Stimulated activated naive B cell treated with anti-CD40 and anti-IgM and Interleukin-4, amounts not matched to agents 10 μg/mL and 1 μg/mL and 100 μg/mL, for 72 hours (primary cell): ENCODE data around the gene BCL7A.

Experiments
- ATAC-seq, 2 donors: fragments of 150-1000 bp; cut with Tn5 transposase; replicated peaks; 2 replicates each; pipeline ENCODE4 v1.10.0; 2021; ENCODE audit warnings: moderate library complexity in 1 of 2
- DNase-seq: peaks from one replicate; pipeline ENCODE4 v3.0.0; 2021
- H3K27ac Mint-ChIP-seq: one replicate; pipeline ENCODE4 v1.8.0; 2022; ENCODE audit warnings: mild to moderate bottlenecking, mixed read lengths
- H3K27me3 Mint-ChIP-seq, 2 donors: one replicate each; pipeline ENCODE4 v1.8.0; 2022; ENCODE audit warnings: mixed read lengths in 2 of 2
- H3K36me3 Mint-ChIP-seq, 2 donors: one replicate each; pipeline ENCODE4 v1.8.0; 2022; ENCODE audit warnings: mixed read lengths in 2 of 2, mild to moderate bottlenecking in 1 of 2
- H3K4me1 Mint-ChIP-seq, 2 donors: one replicate each; pipeline ENCODE4 v1.8.0; 2022; ENCODE audit warnings: mixed read lengths in 2 of 2, mild to moderate bottlenecking in 1 of 2
- H3K4me3 Mint-ChIP-seq, 2 donors: one replicate each; pipeline ENCODE4 v1.8.0; 2022; ENCODE audit warnings: mild to moderate bottlenecking in 2 of 2, mixed read lengths in 2 of 2, moderate library complexity in 1 of 2
- H3K9me3 Mint-ChIP-seq, 2 donors: one replicate each; pipeline ENCODE4 v1.8.0; 2022; ENCODE audit warnings: mixed read lengths in 2 of 2, mild to moderate bottlenecking in 1 of 2

BCL7A gene

GRCh38 chr12:122089077-122089476 lies 67.4 kb downstream of the BCL7A start:
- Mint-ChIP-seq H3K4me3 (no peak overlapping the region), H3K27ac (no peak overlapping the region), H3K9me3 (no peaks in the 10 kb centered on the region), H3K4me1 (peaks cover 34 to 52% of the 10 kb centered on the region in 2 donors), H3K27me3 (no peaks in the 10 kb centered on the region), H3K36me3 (peaks cover 26 to 42% of the 10 kb centered on the region in 2 donors)
- ATAC-seq (no peak), DNase-seq (no peak)

- Mint-ChIP-seq H3K36me3 (peaks cover 15 to 29% of the 10 kb centered on the region in 2 donors), H3K4me1 (peaks cover 26 to 39% of the 10 kb centered on the region in 2 donors), H3K9me3 (no peaks in the 10 kb centered on the region), H3K4me3 (no peak overlapping the region), H3K27me3 (no peaks in the 10 kb centered on the region), H3K27ac (peak overlapping the region; percentile 63)
- ATAC-seq: no peak
- DNase-seq: no peak
These were observed 69.3 kb downstream of the BCL7A start for GRCh38 chr12:122090759-122091515.

- H3K36me3 Mint-ChIP-seq: peaks cover 8 to 26% of the 10 kb centered on the region in 2 donors
- H3K27me3 Mint-ChIP-seq: no peaks in the 10 kb centered on the region
- peaks cover 26 to 31% of the 10 kb centered on the region in 2 donors for H3K4me1 Mint-ChIP-seq
- H3K27ac Mint-ChIP-seq: no peak overlapping the region
- DNase-seq: no peak
- H3K4me3 Mint-ChIP-seq: no peak overlapping the region
- H3K9me3 Mint-ChIP-seq: no peaks in the 10 kb centered on the region
- no peak for ATAC-seq
These were observed 71.6 kb downstream of the BCL7A start for GRCh38 chr12:122093098-122093883.

DNA sequence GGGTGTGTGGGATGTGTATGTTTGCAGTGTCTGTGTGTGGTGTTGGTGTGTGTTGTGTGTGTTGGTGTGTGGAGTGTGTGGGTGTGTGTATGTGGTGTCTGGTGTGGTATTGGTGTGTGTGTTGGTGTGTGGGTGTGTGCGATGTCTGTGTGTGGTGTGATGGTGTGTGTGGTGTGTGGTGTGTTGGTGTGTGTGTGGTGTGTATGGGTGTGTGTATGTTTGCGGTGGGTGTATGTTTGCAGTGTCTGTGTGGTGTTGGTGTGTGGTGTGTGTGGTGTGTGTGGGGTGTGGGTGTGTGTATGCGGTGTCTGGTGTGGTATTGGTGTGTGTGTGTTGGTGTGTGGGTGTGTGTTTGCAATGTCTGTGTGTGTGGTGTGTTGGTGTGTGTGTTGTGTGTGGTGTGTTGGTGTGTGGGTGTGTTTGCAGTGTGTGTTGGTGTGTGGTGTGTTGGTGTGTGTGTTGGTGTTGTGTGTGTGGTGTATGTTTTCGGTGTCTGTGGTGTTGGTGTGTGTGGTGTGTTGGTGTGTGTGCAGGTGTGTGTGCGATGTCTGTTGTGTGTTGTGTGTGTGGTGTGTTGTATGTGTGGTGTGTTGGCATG lies 72.6 kb downstream of the BCL7A start:
- H3K9me3 Mint-ChIP-seq: no peaks in the 10 kb centered on the region
- peaks cover 9 to 24% of the 10 kb centered on the region in 2 donors for H3K36me3 Mint-ChIP-seq
- no peak for ATAC-seq
- no peak overlapping the region for H3K27ac Mint-ChIP-seq
- DNase-seq: no peak
- H3K4me3 Mint-ChIP-seq: no peak overlapping the region
- peaks cover 29 to 35% of the 10 kb centered on the region in 2 donors for H3K4me1 Mint-ChIP-seq
- no peaks in the 10 kb centered on the region for H3K27me3 Mint-ChIP-seq

GRCh38 chr12:122094735-122095631 lies 73.3 kb downstream of the BCL7A start:
- DNase-seq: no peak
- H3K27ac Mint-ChIP-seq: no peak overlapping the region
- no peak for ATAC-seq
- no peak overlapping the region for H3K4me3 Mint-ChIP-seq
- H3K36me3 Mint-ChIP-seq: peaks cover 9 to 21% of the 10 kb centered on the region in 2 donors
- H3K4me1 Mint-ChIP-seq: peaks cover 34 to 38% of the 10 kb centered on the region in 2 donors
- H3K27me3 Mint-ChIP-seq: no peaks in the 10 kb centered on the region
- H3K9me3 Mint-ChIP-seq: no peaks in the 10 kb centered on the region

- no peaks in the 10 kb centered on the region for H3K27me3 Mint-ChIP-seq
- peaks cover 32 to 42% of the 10 kb centered on the region in 2 donors for H3K4me1 Mint-ChIP-seq
- DNase-seq (no peak), ATAC-seq (no peak)
- H3K36me3 Mint-ChIP-seq: peaks cover 7 to 17% of the 10 kb centered on the region in 2 donors
- no peaks in the 10 kb centered on the region for H3K9me3 Mint-ChIP-seq
- H3K4me3 Mint-ChIP-seq: no peak overlapping the region
- H3K27ac Mint-ChIP-seq: no peak overlapping the region
These were observed 74.3 kb downstream of the BCL7A start for GRCh38 chr12:122096014-122096413.

DNA sequence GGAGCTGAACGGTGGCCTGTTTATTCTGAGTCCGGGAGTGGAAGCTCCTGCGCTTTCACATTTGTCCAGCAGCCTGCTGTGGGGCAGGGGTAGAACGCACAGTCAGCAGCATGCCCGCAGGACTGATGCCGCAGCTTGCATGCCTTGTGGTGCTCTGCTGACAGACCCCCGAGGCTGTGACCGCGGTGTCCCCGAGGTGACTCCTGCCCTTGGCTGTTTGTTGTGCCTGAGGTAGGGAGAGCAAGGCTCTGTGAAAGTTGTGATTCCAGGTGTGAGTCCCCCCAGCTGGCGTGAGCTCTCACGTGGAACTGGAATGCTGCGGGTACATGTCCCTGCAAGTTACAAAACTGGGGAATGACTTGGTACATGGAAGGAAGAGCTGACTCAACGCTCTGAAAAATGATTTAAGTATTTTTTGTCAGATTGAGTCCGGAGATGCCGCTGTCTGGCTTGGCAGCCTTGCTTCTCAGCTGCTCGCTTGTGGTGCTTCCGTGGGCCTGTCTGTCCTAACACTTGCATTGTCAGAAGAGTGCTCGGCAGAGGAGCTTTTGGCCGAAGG lies 75.0 kb downstream of the BCL7A start:
- ATAC-seq (no peak), DNase-seq (no peak)
- Mint-ChIP-seq H3K4me3 (no peak overlapping the region), H3K27me3 (no peaks in the 10 kb centered on the region), H3K9me3 (no peaks in the 10 kb centered on the region), H3K27ac (no peak overlapping the region), H3K4me1 (peaks cover 34 to 46% of the 10 kb centered on the region in 2 donors), H3K36me3 (peaks cover 7 to 17% of the 10 kb centered on the region in 2 donors)

DNA sequence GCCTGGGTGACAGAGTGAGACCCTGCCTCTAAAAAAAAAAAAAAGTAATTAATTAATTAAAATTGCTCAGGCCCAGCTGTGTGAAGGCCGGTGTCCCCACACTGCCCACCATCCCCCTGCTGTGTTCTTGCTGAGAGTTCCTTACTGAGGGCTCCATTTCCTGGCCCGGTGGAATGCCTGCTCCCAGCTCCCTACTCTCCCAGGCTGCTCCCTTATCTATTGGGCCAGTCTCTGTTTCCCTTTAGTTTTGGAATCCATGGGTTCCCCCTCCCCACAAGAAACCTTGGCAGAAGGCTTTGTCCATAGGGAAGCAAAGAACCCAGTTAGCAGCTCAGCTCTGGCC lies 75.9 kb downstream of the BCL7A start:
- peak overlapping the region; percentile 72 for H3K27ac Mint-ChIP-seq
- no peak overlapping the region for H3K4me3 Mint-ChIP-seq
- peaks cover 34 to 48% of the 10 kb centered on the region in 2 donors for H3K4me1 Mint-ChIP-seq
- DNase-seq (no peak), ATAC-seq (no peak)
- no peaks in the 10 kb centered on the region for H3K9me3 Mint-ChIP-seq
- peaks cover 7 to 17% of the 10 kb centered on the region in 2 donors for H3K36me3 Mint-ChIP-seq
- H3K27me3 Mint-ChIP-seq: no peaks in the 10 kb centered on the region

- H3K9me3 Mint-ChIP-seq: no peaks in the 10 kb centered on the region
- peak overlapping the region; percentile 72 for H3K27ac Mint-ChIP-seq
- H3K4me1 Mint-ChIP-seq: peaks cover 37 to 52% of the 10 kb centered on the region in 2 donors
- ATAC-seq (peak in 1 of 2 donors; percentile 38), DNase-seq (no peak)
- H3K4me3 Mint-ChIP-seq: no peak overlapping the region
- H3K27me3 Mint-ChIP-seq: no peaks in the 10 kb centered on the region
- peaks cover 7 to 17% of the 10 kb centered on the region in 2 donors for H3K36me3 Mint-ChIP-seq
These were observed 76.5 kb downstream of the BCL7A start for GRCh38 chr12:122097927-122098756.

- peaks cover 7 to 19% of the 10 kb centered on the region in 2 donors for H3K36me3 Mint-ChIP-seq
- ATAC-seq: peak; percentile 76 to 78
- H3K27ac Mint-ChIP-seq: peak overlapping the region; percentile 67
- peak overlapping the region in 1 of 2 donors; percentile 59 for H3K4me3 Mint-ChIP-seq
- H3K27me3 Mint-ChIP-seq: no peaks in the 10 kb centered on the region
- H3K4me1 Mint-ChIP-seq: peaks cover 39 to 56% of the 10 kb centered on the region in 2 donors
- no peak for DNase-seq
- no peaks in the 10 kb centered on the region for H3K9me3 Mint-ChIP-seq
These were observed 77.6 kb downstream of the BCL7A start for GRCh38 chr12:122099280-122099749.

DNA sequence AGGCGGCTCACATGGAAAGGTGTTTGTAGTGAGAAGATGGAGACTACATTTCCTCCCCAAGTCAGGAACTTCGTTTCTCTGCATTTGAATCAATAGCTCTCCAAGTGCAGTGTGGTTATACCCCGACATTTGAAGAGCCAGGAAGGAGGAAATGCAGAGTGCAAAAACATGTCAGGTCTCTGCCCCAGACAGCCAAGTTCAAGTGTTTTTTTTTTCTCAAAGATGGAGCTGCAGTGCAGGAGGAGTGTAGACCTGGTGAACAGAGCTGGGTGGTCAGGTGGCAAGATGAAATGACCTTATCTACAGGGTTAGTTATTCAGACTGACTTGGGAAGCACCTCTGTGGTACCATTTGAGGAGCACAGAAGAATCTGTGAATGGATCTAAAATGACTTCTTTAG lies 78.2 kb downstream of the BCL7A start:
- peak; percentile 33 to 34 for ATAC-seq
- peaks cover 9 to 20% of the 10 kb centered on the region in 2 donors for H3K36me3 Mint-ChIP-seq

GRCh38 chr12:122100568-122100967 lies 78.9 kb downstream of the BCL7A start:
- no peak overlapping the region for H3K27ac Mint-ChIP-seq

More for the DNA sequence above, 78.2 kb downstream of the BCL7A start:
- Mint-ChIP-seq H3K4me1 (peaks cover 42 to 61% of the 10 kb centered on the region in 2 donors), H3K27me3 (no peaks in the 10 kb centered on the region), H3K27ac (peak overlapping the region; percentile 34), H3K9me3 (no peaks in the 10 kb centered on the region), H3K4me3 (peak overlapping the region; percentile 58 to 59)
- DNase-seq: no peak

GRCh38 chr12:122102331-122102730 lies 80.6 kb downstream of the BCL7A start:
- H3K4me1 Mint-ChIP-seq: peaks cover 51 to 80% of the 10 kb centered on the region in 2 donors
- H3K9me3 Mint-ChIP-seq: no peaks in the 10 kb centered on the region
- ATAC-seq (no peak), DNase-seq (no peak)
- peaks cover 8 to 16% of the 10 kb centered on the region in 2 donors for H3K36me3 Mint-ChIP-seq
- H3K4me3 Mint-ChIP-seq: no peak overlapping the region
- H3K27me3 Mint-ChIP-seq: no peaks in the 10 kb centered on the region
- no peak overlapping the region for H3K27ac Mint-ChIP-seq

More at GRCh38 chr12:122100568-122100967, 78.9 kb downstream of the BCL7A start:
- Mint-ChIP-seq H3K4me1 (peaks cover 44 to 68% of the 10 kb centered on the region in 2 donors), H3K4me3 (no peak overlapping the region), H3K36me3 (peaks cover 9 to 20% of the 10 kb centered on the region in 2 donors), H3K27me3 (no peaks in the 10 kb centered on the region), H3K9me3 (no peaks in the 10 kb centered on the region)
- DNase-seq: no peak
- ATAC-seq: no peak
